C4-2B (cell line): ENCODE data around the gene SLC46A1.

Experiments
- H3K27ac ChIP-seq: fragments of 450-650 bp; 2 replicates; pipeline ENCODE4 v1.5.1; 2017
- CTCF ChIP-seq: fragments of 450-650 bp; conservative IDR thresholded peaks from 2 replicates; pipeline ENCODE4 v1.5.1; 2017; ENCODE audit warnings: mild to moderate bottlenecking
- ZFX ChIP-seq: fragments of 450-650 bp; IDR thresholded peaks from 2 replicates; pipeline ENCODE4 v1.6.1; 2017

Gene SLC46A1

GRCh38 chr17:28363776-28364650, 42.0 kb downstream of the SLC46A1 start:
- TF ChIP-seq CTCF (no peak), ZFX (no peak)
- no peak overlapping the region for H3K27ac ChIP-seq

DNA sequence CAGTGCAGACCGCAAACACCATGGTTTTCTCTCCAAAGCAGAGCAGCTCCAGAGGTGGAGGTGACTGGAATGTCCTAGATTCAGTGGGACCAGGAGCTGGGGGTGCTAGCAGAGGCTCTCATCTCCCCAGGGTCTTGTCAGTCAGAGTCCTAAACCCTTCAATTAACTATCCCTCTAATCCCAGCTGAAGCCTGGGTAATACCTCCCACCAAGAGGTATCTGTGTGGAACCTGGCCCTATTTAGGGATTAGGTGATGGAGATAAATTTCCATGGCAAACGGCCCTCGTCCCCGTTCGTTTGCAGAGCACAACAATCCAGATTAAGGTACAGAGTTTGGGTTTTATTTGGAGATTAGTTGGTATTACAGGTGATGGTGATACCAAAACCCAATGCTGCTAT, 42.8 kb downstream of the SLC46A1 start:
- TF ChIP-seq ZFX (no peak), CTCF (no peak)
- no peak overlapping the region for H3K27ac ChIP-seq

DNA sequence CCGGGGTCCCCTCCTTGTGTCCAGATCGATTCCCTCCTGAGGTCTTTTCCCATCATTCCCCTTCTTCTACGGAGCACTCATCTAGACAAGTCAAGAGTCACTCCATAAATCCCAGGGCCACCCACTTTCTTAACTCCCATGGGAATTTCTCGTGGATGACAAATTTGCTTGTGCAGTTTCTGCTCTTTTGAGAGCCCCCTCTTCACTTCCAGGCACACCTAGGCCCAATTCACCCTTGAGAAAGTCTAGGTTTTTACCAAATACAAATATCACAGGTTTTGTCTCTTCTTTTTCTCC, 48.2 kb downstream of the SLC46A1 start:
- H3K27ac ChIP-seq = peak overlapping the region; percentile 98
- TF ChIP-seq ZFX = no peak
- no peak for TF ChIP-seq CTCF

GRCh38 chr17:28357061-28357900, 48.7 kb downstream of the SLC46A1 start, which contains the start of gene POLDIP2:
TSS of gene POLDIP2 (minus strand) at chr17:28357527. CDS start at chr17:28357448, 79 bp downstream.
- peak; percentile 86 for TF ChIP-seq ZFX
- no peak for TF ChIP-seq CTCF
- peak within 1 kb of the TSS; percentile 98 for H3K27ac ChIP-seq

- TF ChIP-seq CTCF (no peak), ZFX (no peak)
- no peak overlapping the region for H3K27ac ChIP-seq
These were observed 55.7 kb downstream of the SLC46A1 start for GRCh38 chr17:28350271-28350670.

DNA sequence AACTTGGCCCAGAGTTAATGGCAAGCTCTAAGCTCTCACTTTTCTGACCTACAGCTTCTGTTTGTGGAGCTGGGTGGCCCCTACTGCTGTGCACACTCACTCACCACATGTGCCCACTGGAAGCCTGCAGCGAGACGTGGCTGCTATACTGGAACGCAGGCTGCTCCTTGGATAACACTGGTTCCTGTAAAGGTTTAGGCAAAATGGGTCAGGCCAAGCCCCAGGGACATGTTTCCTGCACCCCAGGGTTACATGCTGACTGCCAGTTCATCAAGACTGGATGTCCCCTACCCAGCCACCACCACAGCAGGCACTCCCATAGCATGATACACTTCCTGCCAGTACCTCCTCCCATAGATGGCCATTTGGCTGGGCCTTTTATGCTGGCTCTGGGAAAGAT, 57.0 kb downstream of the SLC46A1 start:
- TF ChIP-seq ZFX (no peak), CTCF (no peak)
- no peak overlapping the region for H3K27ac ChIP-seq

DNA sequence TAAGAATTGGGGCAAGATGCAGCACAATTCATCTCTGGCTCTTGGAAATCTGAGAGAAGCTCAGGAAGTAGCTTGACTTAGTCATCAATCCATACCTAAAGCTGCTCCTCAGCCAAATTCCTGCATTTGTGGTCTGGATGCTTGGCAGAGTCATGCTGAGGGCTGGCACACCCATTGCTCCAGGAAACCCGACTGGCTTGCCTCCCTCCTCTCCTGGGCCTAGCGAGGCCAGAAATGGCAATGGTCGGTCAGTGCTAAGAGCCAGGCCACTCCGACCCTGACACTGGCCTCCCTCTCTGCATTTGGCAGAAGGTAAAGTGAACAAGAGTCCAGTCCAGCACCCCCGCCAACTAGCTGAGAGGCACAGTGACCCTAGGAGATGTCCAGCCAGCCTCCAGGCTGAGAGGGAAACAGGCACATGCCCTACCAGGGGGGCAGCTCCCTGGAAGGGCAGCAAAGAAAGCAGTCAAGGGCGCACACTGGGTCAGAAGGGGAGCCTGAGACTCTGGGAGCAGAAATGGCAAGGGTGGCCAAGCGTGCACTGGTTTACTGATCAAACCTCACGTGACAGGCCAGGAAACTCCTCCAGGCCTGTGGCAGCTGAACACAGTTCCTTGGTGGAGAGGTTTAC, 58.6 kb downstream of the SLC46A1 start:
- peak overlapping the region; percentile 15 for H3K27ac ChIP-seq
- TF ChIP-seq ZFX (no peak), CTCF (no peak; the same call in 1 of the 2 replicates)
